CD14-positive monocyte (primary cell): ENCODE results near the gene SMAD2. TPM values are rescaled to one million over a fixed set of nuclear protein-coding genes. Genes with fewer than 3 reads are reported as not detected.

Source experiments
- DNase-seq, 3 donors: peaks; one replicate each; pipeline ENCODE4 v3.0.0-alpha.2; 2011 to 2022
- H2AFZ ChIP-seq: 2 replicates; pipeline ENCODE4 v1.6.0; 2012; ENCODE audit warnings: mild to moderate bottlenecking, low read depth, low read length, inconsistent platforms; ENCODE audit not compliant: insufficient read depth, poor library complexity, severe bottlenecking
- H3K27ac ChIP-seq, 2 donors: 1 replicate in 1 of 2; 2 replicates in 1 of 2; pipeline ENCODE4 v1.5.1; 2012 to 2013; ENCODE audit warnings: low read length in 2 of 2, control low read depth in 1 of 2, inconsistent platforms in 1 of 2, low read depth in 1 of 2, mild to moderate bottlenecking in 1 of 2
- H3K27me3 ChIP-seq, 2 donors: one replicate each; pipeline versions ENCODE4 v1.6.0 to v1.6.1; 2011 to 2013; ENCODE audit warnings: low read length in 2 of 2; ENCODE audit not compliant: control insufficient read depth in 2 of 2, insufficient read depth in 2 of 2
- H3K36me3 ChIP-seq, 2 donors: replicated peaks in 1 of 2; 1 replicate in 1 of 2; 2 replicates in 1 of 2; pipeline versions ENCODE4 v1.5.1 to v1.6.1; 2012 to 2013; ENCODE audit warnings: low read length in 2 of 2, control low read depth in 1 of 2, inconsistent platforms in 1 of 2, mild to moderate bottlenecking in 1 of 2; ENCODE audit not compliant: insufficient read depth in 2 of 2, control insufficient read depth in 1 of 2
- H3K4me1 ChIP-seq, 2 donors: 1 replicate in 1 of 2; 2 replicates in 1 of 2; pipeline versions ENCODE4 v1.5.1 to v1.6.1; 2012 to 2013; ENCODE audit warnings: low read length in 2 of 2, control low read depth in 1 of 2, inconsistent platforms in 1 of 2, mild to moderate bottlenecking in 1 of 2, moderate library complexity in 1 of 2; ENCODE audit not compliant: insufficient read depth in 2 of 2, control insufficient read depth in 1 of 2
- H3K4me2 ChIP-seq: replicated peaks from 2 replicates; pipeline ENCODE3; 2012; ENCODE audit warnings: low read length, moderate library complexity, mild to moderate bottlenecking; ENCODE audit not compliant: poor library complexity, severe bottlenecking; ENCODE audit errors: extremely low read depth
- H3K4me3 ChIP-seq, 3 experiments: fragments of 200-600 bp in 1 of 3; sonication (generic) in 1 of 3; replicated peaks in 1 of 3; 1 replicate in 2 of 3; 2 replicates in 1 of 3; pipeline ENCODE4 v1.5.1; 2011 to 2013; ENCODE audit warnings: low read length in 3 of 3, mild to moderate bottlenecking in 3 of 3, control low read depth in 2 of 3, low read depth in 2 of 3, inconsistent platforms in 1 of 3, moderate library complexity in 1 of 3
- H3K79me2 ChIP-seq: 2 replicates; pipeline ENCODE4 v1.6.0; 2012; ENCODE audit warnings: mild to moderate bottlenecking, control low read depth, inconsistent platforms, low read length, moderate library complexity; ENCODE audit not compliant: insufficient read depth
- H3K9ac ChIP-seq: 2 replicates; pipeline ENCODE4 v1.6.0; 2017; ENCODE audit warnings: low read length, mild to moderate bottlenecking; ENCODE audit not compliant: insufficient read depth, poor library complexity, severe bottlenecking
- H3K9me3 ChIP-seq, 2 donors: replicated peaks in 1 of 2; 1 replicate in 1 of 2; 2 replicates in 1 of 2; pipeline versions ENCODE4 v1.5.1 to v1.6.1; 2012 to 2013; ENCODE audit warnings: low read length in 2 of 2, control low read depth in 1 of 2; ENCODE audit not compliant: control insufficient read depth in 1 of 2, insufficient read depth in 1 of 2
- H4K20me1 ChIP-seq: 2 replicates; pipeline ENCODE4 v1.6.0; 2012; ENCODE audit warnings: mild to moderate bottlenecking, low read length, control low read depth, moderate library complexity; ENCODE audit not compliant: insufficient read depth
- H3K27ac Mint-ChIP-seq, 7 donors: one replicate each; pipeline ENCODE4 v1.8.0; 2020; ENCODE audit warnings: mild to moderate bottlenecking in 7 of 7, mixed read lengths in 7 of 7, moderate library complexity in 6 of 7, inconsistent platforms in 2 of 7
- H3K27me3 Mint-ChIP-seq, 3 donors: one replicate each; pipeline ENCODE4 v1.8.0; 2021 to 2022; ENCODE audit warnings: low read depth in 3 of 3, mild to moderate bottlenecking in 3 of 3, mixed read lengths in 3 of 3, moderate library complexity in 3 of 3, inconsistent platforms in 1 of 3
- H3K36me3 Mint-ChIP-seq, 2 donors: one replicate each; pipeline ENCODE4 v1.8.0; 2020; ENCODE audit warnings: mixed read lengths in 2 of 2, inconsistent platforms in 1 of 2, mild to moderate bottlenecking in 1 of 2
- H3K4me1 Mint-ChIP-seq: one replicate; pipeline ENCODE4 v1.8.0; 2020; ENCODE audit warnings: mild to moderate bottlenecking, mixed read lengths
- H3K4me3 Mint-ChIP-seq, 2 donors: one replicate each; pipeline ENCODE4 v1.8.0; 2020; ENCODE audit warnings: mild to moderate bottlenecking in 2 of 2, mixed read lengths in 2 of 2, moderate library complexity in 1 of 2
- H3K9me3 Mint-ChIP-seq, 7 donors: one replicate each; pipeline ENCODE4 v1.8.0; 2020 to 2022; ENCODE audit warnings: mixed read lengths in 7 of 7, mild to moderate bottlenecking in 6 of 7, moderate library complexity in 6 of 7, inconsistent platforms in 2 of 7
- WGBS: methylation state at CpG from one replicate; pipeline ENCODE4 v1.1.5; 2013; ENCODE audit warnings: missing lambda C conversion rate; ENCODE audit not compliant: insufficient coverage; 5-methylcytosine and 5-hydroxymethylcytosine counted together
- intact Hi-C, 2 donors: fragments of 100-400 bp; cut with micrococcal nuclease; formaldehyde crosslinking; loops; one replicate each; pipeline versions ENCODE4 v1.15.0 to v1.15.1; 2023
- polyA plus RNA-seq, 3 donors: library from polyadenylated mRNA; depleted of rRNA in 1 of 3; unstranded in 2 of 3; stranded (reverse) in 1 of 3; fragments of 300-500 nt in 2 of 3; fragments of >200 nt in 1 of 3; fragmentation: Illumina TruSeq in 2 of 3; gene quantifications; 1 replicate in 2 of 3; 2 replicates in 1 of 3; pipeline ENCODE4 v1.2.3, GENCODE V29; 2012 to 2021
- TF ChIP-seq, protein P1 (sequence below): fragments of 200-600 bp; IDR thresholded peaks from one replicate; pipeline ENCODE4 v1.8.0; 2022; ENCODE audit warnings: antibody characterized with exemption, mild to moderate bottlenecking

Gene SMAD2
- polyA plus RNA-seq, 3 donors: 48.1 to 72.6 (median 70.6) TPM

DNA sequence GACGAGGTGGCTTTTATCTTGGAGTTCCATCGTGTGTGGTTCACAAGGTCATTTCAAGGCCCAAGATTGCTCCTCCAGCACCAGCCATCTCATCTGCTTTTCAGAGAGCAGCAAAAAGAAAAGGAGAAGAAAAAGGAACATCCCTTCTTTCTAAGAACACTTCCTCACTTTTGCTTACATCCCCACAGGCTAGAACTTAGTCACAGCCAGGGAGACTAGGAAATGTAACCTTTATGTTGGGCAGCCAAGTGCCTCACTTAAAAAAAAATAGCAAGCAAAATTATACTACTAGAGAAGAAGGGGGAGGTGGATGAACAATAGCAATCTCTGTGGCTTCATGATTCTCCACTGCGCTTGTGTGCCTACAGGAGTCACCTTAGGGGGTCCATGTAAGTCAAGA lies 141.8 kb downstream of the SMAD2 start:
- Histone ChIP-seq H3K36me3 (no peaks in the 10 kb centered on the region), H3K27ac (no peak overlapping the region), H3K9me3 (peaks cover 0 to 5% of the 10 kb centered on the region in 2 donors), H3K27me3 (no peaks in the 10 kb centered on the region), H4K20me1 (no peaks in the 10 kb centered on the region), H3K4me1 (no peaks in the 10 kb centered on the region), H3K9ac (no peak overlapping the region), H2AFZ (no peak overlapping the region), H3K79me2 (no peaks in the 10 kb centered on the region), H3K4me2 (no peak overlapping the region), H3K4me3 (no peak overlapping the region)
- Mint-ChIP-seq H3K36me3 (no peaks in the 10 kb centered on the region), H3K27me3 (peaks cover 5 to 10% (median 9%) of the 10 kb centered on the region in 3 donors), H3K4me3 (no peak overlapping the region), H3K4me1 (no peaks in the 10 kb centered on the region), H3K27ac (no peak overlapping the region), H3K9me3 (peaks cover 7 to 26% (median 12%) of the 10 kb centered on the region in 7 donors)
- intact Hi-C loops: no loop called here
- TF ChIP-seq, protein P1, sequence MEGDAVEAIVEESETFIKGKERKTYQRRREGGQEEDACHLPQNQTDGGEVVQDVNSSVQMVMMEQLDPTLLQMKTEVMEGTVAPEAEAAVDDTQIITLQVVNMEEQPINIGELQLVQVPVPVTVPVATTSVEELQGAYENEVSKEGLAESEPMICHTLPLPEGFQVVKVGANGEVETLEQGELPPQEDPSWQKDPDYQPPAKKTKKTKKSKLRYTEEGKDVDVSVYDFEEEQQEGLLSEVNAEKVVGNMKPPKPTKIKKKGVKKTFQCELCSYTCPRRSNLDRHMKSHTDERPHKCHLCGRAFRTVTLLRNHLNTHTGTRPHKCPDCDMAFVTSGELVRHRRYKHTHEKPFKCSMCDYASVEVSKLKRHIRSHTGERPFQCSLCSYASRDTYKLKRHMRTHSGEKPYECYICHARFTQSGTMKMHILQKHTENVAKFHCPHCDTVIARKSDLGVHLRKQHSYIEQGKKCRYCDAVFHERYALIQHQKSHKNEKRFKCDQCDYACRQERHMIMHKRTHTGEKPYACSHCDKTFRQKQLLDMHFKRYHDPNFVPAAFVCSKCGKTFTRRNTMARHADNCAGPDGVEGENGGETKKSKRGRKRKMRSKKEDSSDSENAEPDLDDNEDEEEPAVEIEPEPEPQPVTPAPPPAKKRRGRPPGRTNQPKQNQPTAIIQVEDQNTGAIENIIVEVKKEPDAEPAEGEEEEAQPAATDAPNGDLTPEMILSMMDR: no peak
- no peak for DNase-seq
- WGBS: 100% methylated on average over 1 of the region's 3 CpGs

DNA sequence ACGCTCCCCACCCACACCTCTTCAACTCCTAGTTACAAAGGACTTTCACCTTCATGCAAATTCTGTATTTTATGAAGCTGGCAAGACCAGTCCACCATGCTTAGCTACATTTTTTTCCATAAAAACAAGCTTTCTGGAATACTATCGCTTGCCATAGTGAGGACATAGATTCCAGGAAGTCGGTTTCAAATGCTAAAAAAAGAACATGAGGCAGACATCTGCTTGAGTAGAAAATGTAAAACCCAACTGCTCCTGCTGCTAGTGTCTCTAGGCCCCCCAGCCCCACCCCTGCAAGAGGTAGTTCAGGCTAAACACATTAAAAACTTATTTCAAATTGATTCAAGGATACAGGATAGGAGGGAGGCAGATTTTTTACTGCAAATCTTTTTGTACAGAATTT lies 148.9 kb downstream of the SMAD2 start:
- Histone ChIP-seq H3K4me1 (no peaks in the 10 kb centered on the region), H3K4me2 (no peak overlapping the region), H2AFZ (no peak overlapping the region), H3K79me2 (no peaks in the 10 kb centered on the region), H3K36me3 (no peaks in the 10 kb centered on the region), H3K9me3 (peaks cover 0 to 11% of the 10 kb centered on the region in 2 donors), H3K27me3 (peaks cover 0 to 2% of the 10 kb centered on the region in 2 donors), H3K27ac (no peak overlapping the region), H4K20me1 (no peaks in the 10 kb centered on the region), H3K9ac (no peak overlapping the region), H3K4me3 (no peak overlapping the region)
- no peak for DNase-seq
- Mint-ChIP-seq H3K27me3 (peaks cover 1 to 4% (median 2%) of the 10 kb centered on the region in 3 donors), H3K4me3 (no peak overlapping the region), H3K36me3 (no peaks in the 10 kb centered on the region), H3K4me1 (no peaks in the 10 kb centered on the region), H3K9me3 (peaks cover 7 to 27% (median 15%) of the 10 kb centered on the region in 7 donors), H3K27ac (no peak overlapping the region)
- TF ChIP-seq, protein P1: no peak
- 93% methylated on average over 2 of the region's 3 CpGs for WGBS
- intact Hi-C loops: no loop called here
